H9 (cell line): ENCODE results near the gene PCCB. TPM values are rescaled to one million over a fixed set of nuclear protein-coding genes. Genes with fewer than 3 reads are reported as not detected.

Experiments used
- DNase-seq: peaks from one replicate; pipeline ENCODE4 v3.0.0-alpha.2; 2017
- H2AFZ ChIP-seq: one replicate; pipeline ENCODE4 v1.6.1; 2013; ENCODE audit warnings: mild to moderate bottlenecking, low read length, control low read depth, moderate library complexity
- H2AK5ac ChIP-seq: 2 replicates; pipeline ENCODE4 v1.6.1; 2013; ENCODE audit warnings: low read length, control low read depth, mixed read lengths; ENCODE audit not compliant: insufficient read length
- H2BK120ac ChIP-seq: one replicate; pipeline ENCODE4 v1.6.1; 2013; ENCODE audit warnings: low read depth, mild to moderate bottlenecking, low read length, control low read depth, inconsistent platforms; ENCODE audit not compliant: poor library complexity, severe bottlenecking
- H2BK12ac ChIP-seq: 2 replicates; pipeline ENCODE4 v1.6.1; 2013; ENCODE audit warnings: low read length, control low read depth, mixed read lengths, low read depth; ENCODE audit not compliant: insufficient read length
- H2BK15ac ChIP-seq: 2 replicates; pipeline ENCODE4 v1.6.1; 2013; ENCODE audit warnings: low read depth, low read length, control low read depth
- H2BK20ac ChIP-seq: one replicate; pipeline ENCODE4 v1.6.1; 2013; ENCODE audit warnings: low read depth, mild to moderate bottlenecking, low read length, control low read depth, inconsistent platforms; ENCODE audit not compliant: poor library complexity, severe bottlenecking
- H2BK5ac ChIP-seq: 2 replicates; pipeline ENCODE4 v1.6.1; 2013; ENCODE audit warnings: low read length, control low read depth, mixed read lengths; ENCODE audit not compliant: insufficient read length
- H3K14ac ChIP-seq: 2 replicates; pipeline ENCODE4 v1.6.1; 2013; ENCODE audit warnings: low read length, control low read depth; ENCODE audit not compliant: insufficient read depth
- H3K18ac ChIP-seq: 2 replicates; pipeline ENCODE4 v1.6.1; 2013; ENCODE audit warnings: low read depth, mild to moderate bottlenecking, mixed read lengths, low read length, control low read depth; ENCODE audit not compliant: insufficient read length
- H3K23ac ChIP-seq: 2 replicates; pipeline ENCODE4 v1.6.1; 2013; ENCODE audit warnings: low read length, control low read depth, mixed read lengths, low read depth; ENCODE audit not compliant: insufficient read length
- H3K23me2 ChIP-seq: 2 replicates; pipeline ENCODE4 v1.6.1; 2013; ENCODE audit warnings: low read depth, mild to moderate bottlenecking, mixed read lengths, low read length, control low read depth; ENCODE audit not compliant: insufficient read length, poor library complexity, severe bottlenecking
- H3K27ac ChIP-seq: 2 replicates; pipeline ENCODE4 v1.5.1; 2013; ENCODE audit warnings: low read length, control low read depth, mixed read lengths, low read depth; ENCODE audit not compliant: insufficient read length
- H3K27me3 ChIP-seq: 2 replicates; pipeline ENCODE4 v1.6.1; 2013; ENCODE audit warnings: low read length, control low read depth, inconsistent platforms; ENCODE audit not compliant: insufficient read depth
- H3K4ac ChIP-seq: 2 replicates; pipeline ENCODE4 v1.6.1; 2013; ENCODE audit warnings: low read depth, mild to moderate bottlenecking, control low read depth, inconsistent platforms, low read length, moderate library complexity
- H3K4me1 ChIP-seq: 2 replicates; pipeline ENCODE4 v1.6.1; 2013; ENCODE audit warnings: low read length, control low read depth, inconsistent platforms; ENCODE audit not compliant: insufficient read depth
- H3K4me2 ChIP-seq: 2 replicates; pipeline ENCODE4 v1.6.1; 2013; ENCODE audit warnings: low read length, control low read depth, mixed read lengths; ENCODE audit not compliant: insufficient read length, insufficient read depth
- H3K56ac ChIP-seq: 2 replicates; pipeline ENCODE4 v1.6.1; 2013; ENCODE audit warnings: low read depth, mild to moderate bottlenecking, mixed read lengths, low read length, control low read depth; ENCODE audit not compliant: insufficient read length
- H3K79me1 ChIP-seq: 2 replicates; pipeline ENCODE4 v1.6.1; 2013; ENCODE audit warnings: low read depth, mild to moderate bottlenecking, moderate library complexity, low read length, control low read depth, inconsistent platforms; ENCODE audit not compliant: insufficient read depth, poor library complexity, severe bottlenecking
- H3K79me2 ChIP-seq: 2 replicates; pipeline ENCODE4 v1.6.1; 2013; ENCODE audit warnings: low read length, control low read depth, inconsistent platforms; ENCODE audit not compliant: insufficient read depth
- H3K9ac ChIP-seq: 2 replicates; pipeline ENCODE4 v1.6.1; 2013; ENCODE audit warnings: low read length, control low read depth, mixed read lengths; ENCODE audit not compliant: insufficient read length; ENCODE audit errors: extremely low read depth
- H3K9me3 ChIP-seq: one replicate; pipeline ENCODE4 v1.6.1; 2013; ENCODE audit warnings: low read depth, low read length, inconsistent platforms; ENCODE audit not compliant: control insufficient read depth
- H3T11ph ChIP-seq: one replicate; pipeline ENCODE4 v1.6.1; 2013; ENCODE audit warnings: mild to moderate bottlenecking, low read length, control low read depth, inconsistent platforms
- H4K20me1 ChIP-seq: one replicate; pipeline ENCODE4 v1.6.1; 2013; ENCODE audit not compliant: control insufficient read depth, insufficient read length, insufficient read depth
- H4K5ac ChIP-seq: 2 replicates; pipeline ENCODE4 v1.6.1; 2013; ENCODE audit warnings: low read depth, mild to moderate bottlenecking, mixed read lengths, low read length, control low read depth; ENCODE audit not compliant: insufficient read length
- H4K8ac ChIP-seq: replicated peaks from 2 replicates; pipeline ENCODE4 v1.6.1; 2013; ENCODE audit warnings: low read length, control low read depth, mixed read lengths, low read depth; ENCODE audit not compliant: insufficient read length
- H4K91ac ChIP-seq: 2 replicates; pipeline ENCODE4 v1.6.1; 2013; ENCODE audit warnings: low read depth, mild to moderate bottlenecking, moderate library complexity, mixed read lengths, low read length, control low read depth; ENCODE audit not compliant: insufficient read length
- H3K27ac Mint-ChIP-seq, 3 experiments: 2 replicates in 2 of 3; 3 replicates in 1 of 3; pipeline ENCODE4 v1.8.0; 2020 to 2021; ENCODE audit warnings: mixed read lengths in 3 of 3, mild to moderate bottlenecking in 1 of 3, moderate library complexity in 1 of 3
- H3K27me3 Mint-ChIP-seq: 2 replicates; pipeline ENCODE4 v1.8.0; 2021; ENCODE audit warnings: low read depth, mild to moderate bottlenecking, moderate library complexity, mixed read lengths
- H3K36me3 Mint-ChIP-seq, 3 experiments: 2 replicates in 2 of 3; 3 replicates in 1 of 3; pipeline ENCODE4 v1.8.0; 2020 to 2021; ENCODE audit warnings: low read depth in 3 of 3, mixed read lengths in 3 of 3; ENCODE audit not compliant: insufficient read depth in 1 of 3
- H3K4me1 Mint-ChIP-seq, 2 experiments: 2 replicates each; pipeline ENCODE4 v1.8.0; 2020; ENCODE audit warnings: mixed read lengths in 2 of 2
- H3K4me3 Mint-ChIP-seq, 2 experiments: 2 replicates in 1 of 2; 3 replicates in 1 of 2; pipeline ENCODE4 v1.8.0; 2020 to 2021; ENCODE audit warnings: mild to moderate bottlenecking in 2 of 2, mixed read lengths in 2 of 2, moderate library complexity in 1 of 2
- H3K9me3 Mint-ChIP-seq, 2 experiments: 2 replicates in 1 of 2; 3 replicates in 1 of 2; pipeline ENCODE4 v1.8.0; 2020; ENCODE audit warnings: mild to moderate bottlenecking in 2 of 2, mixed read lengths in 2 of 2, moderate library complexity in 1 of 2
- CTCF ChIP-seq: fragments of 200-600 bp; sonication (generic); conservative IDR thresholded peaks from 3 replicates; pipeline ENCODE4 v1.8.0; 2021; ENCODE audit warnings: antibody characterized with exemption, mild to moderate bottlenecking
- WGBS: extraction: QIAGEN DNeasy Blood & Tissue Kit; methylation state at CpG from one replicate; pipeline ENCODE4 v1.1.7; 2013; ENCODE audit warnings: missing lambda C conversion rate, low lambda C conversion rate, mixed read lengths; ENCODE audit not compliant: insufficient read length; ENCODE audit errors: extremely low coverage; 5-methylcytosine and 5-hydroxymethylcytosine counted together
- total RNA-seq: library from RNA; stranded (reverse); gene quantifications from 2 replicates; pipeline ENCODE4 v1.2.1, GENCODE V29; 2021

PCCB gene
- total RNA-seq, 1 experiment from 2014 or later, result 68.9 TPM

DNA sequence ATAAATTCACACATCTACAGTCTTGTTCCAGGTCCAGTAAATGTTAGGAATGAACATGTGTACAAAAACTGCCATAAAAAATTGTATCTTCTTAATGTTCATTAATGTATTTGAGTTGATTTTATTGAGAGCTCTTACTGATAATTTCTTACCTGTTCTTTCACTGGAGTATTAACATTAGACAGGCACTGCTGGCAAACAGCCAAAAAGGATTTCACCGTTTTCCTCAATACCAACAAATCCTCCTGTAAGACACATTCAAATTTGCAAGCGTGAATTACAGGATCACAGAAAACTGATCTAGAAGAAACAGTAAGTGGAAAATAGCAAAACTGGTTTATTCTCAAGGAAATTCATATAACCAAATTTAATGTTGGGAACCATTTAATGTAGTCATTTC, 127.4 kb downstream of the PCCB start:
- Histone ChIP-seq H2BK15ac (no peak overlapping the region), H4K5ac (no peak overlapping the region), H3K18ac (no peak overlapping the region), H2AK5ac (no peak overlapping the region), H3K9ac (no peak overlapping the region), H3K56ac (no peak overlapping the region), H3T11ph (no peak overlapping the region), H3K79me1 (no peaks in the 10 kb centered on the region), H3K14ac (no peak overlapping the region), H2BK12ac (no peak overlapping the region), H3K4me1 (no peaks in the 10 kb centered on the region), H3K4me2 (no peak overlapping the region), H4K8ac (no peak overlapping the region), H3K79me2 (no peaks in the 10 kb centered on the region), H2BK120ac (no peak overlapping the region), H2AFZ (no peak overlapping the region), H3K23ac (no peak overlapping the region), H3K9me3 (no peaks in the 10 kb centered on the region), H2BK20ac (no peak overlapping the region), H3K27ac (no peak overlapping the region), H4K91ac (no peak overlapping the region), H3K4ac (no peak overlapping the region), H4K20me1 (no peaks in the 10 kb centered on the region), H2BK5ac (no peak overlapping the region), H3K23me2 (no peaks in the 10 kb centered on the region), H3K27me3 (no peaks in the 10 kb centered on the region)
- Mint-ChIP-seq H3K4me1 (no peaks in the 10 kb centered on the region), H3K27me3 (no peaks in the 10 kb centered on the region), H3K4me3 (no peak overlapping the region), H3K36me3 (peaks cover 9 to 19% (median 9%) of the 10 kb centered on the region in 3 experiments; a peak in 6 of 7 replicates), H3K9me3 (peaks cover 3% of the 10 kb centered on the region in 2 experiments; a peak in 3 of 5 replicates), H3K27ac (no peak overlapping the region)
- no peak for DNase-seq
- no CpG with 5 or more reads among the region's 2 CpGs for WGBS
- TF ChIP-seq CTCF, result no peak
